NCI-H1436 treated with DMSO at 0.1 percent for 48 hours (cell line): Measurements from ENCODE around the gene GPER1.

Experiments
- DNase-seq: peaks from one replicate; lab custom pipeline; 2025; lab: John Stamatoyannopoulos, UW

GPER1 gene

GRCh38 chr7:1090686-1091643 lies 3.1 kb downstream of the GPER1 start:
- no peak for DNase-seq

GRCh38 chr7:1091644-1092027 lies 3.7 kb downstream of the GPER1 start:
- DNase-seq: no peak

DNA sequence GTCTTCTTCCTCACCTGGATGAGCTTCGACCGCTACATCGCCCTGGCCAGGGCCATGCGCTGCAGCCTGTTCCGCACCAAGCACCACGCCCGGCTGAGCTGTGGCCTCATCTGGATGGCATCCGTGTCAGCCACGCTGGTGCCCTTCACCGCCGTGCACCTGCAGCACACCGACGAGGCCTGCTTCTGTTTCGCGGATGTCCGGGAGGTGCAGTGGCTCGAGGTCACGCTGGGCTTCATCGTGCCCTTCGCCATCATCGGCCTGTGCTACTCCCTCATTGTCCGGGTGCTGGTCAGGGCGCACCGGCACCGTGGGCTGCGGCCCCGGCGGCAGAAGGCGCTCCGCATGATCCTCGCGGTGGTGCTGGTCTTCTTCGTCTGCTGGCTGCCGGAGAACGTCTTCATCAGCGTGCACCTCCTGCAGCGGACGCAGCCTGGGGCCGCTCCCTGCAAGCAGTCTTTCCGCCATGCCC lies 4.3 kb downstream of the GPER1 start:
- no peak for DNase-seq

GRCh38 chr7:1092806-1093501 lies 5.0 kb downstream of the GPER1 start:
- DNase-seq: no peak

DNA sequence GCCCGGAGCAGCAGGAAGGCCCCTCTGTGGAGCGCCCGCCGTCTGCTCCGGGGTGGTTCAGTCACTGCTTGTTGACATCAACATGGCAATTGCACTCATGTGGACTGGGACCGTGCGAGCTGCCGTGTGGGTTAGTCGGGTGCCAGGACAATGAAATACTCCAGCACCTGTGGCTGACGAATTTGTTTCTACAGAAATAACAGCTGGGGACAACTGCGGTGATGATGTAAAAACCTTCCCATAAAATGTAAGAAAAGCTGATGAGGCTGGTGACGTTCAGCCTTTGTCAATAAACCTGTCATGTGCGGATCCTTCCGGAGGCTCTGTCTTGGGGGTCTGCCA lies 5.6 kb downstream of the GPER1 start:
- no peak for DNase-seq

GRCh38 chr7:1093916-1094508 lies 6.1 kb downstream of the GPER1 start:
- no peak for DNase-seq

GRCh38 chr7:1094870-1095269 lies 7.0 kb downstream of the GPER1 start:
- no peak for DNase-seq

DNA sequence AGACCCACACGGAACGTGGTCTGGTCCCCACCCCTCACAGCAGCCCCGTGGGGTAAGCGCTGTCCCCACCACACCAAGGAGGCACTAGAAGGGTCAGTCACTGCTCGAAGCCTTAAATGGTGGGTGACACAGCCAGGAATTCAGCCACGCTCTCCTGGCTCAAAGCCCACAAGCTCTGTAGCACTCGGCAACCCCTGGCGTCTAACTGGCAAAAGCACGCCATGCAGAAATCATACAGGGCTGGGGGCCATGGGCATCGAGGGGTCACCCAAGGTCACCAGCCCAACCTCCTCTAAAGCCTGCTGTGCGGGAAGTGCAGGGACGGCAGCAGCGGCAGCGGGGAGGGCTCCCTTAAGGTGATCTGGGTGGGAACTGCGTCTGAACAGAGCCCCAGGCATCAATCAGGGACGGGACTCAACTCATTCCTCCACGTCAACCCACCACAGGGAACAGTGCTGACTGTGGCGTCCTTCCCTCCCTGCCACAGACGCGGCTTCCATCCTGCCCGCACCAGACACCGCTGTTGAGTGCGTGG lies 7.8 kb downstream of the GPER1 start:
- DNase-seq: no peak

GRCh38 chr7:1096156-1097119 lies 8.5 kb downstream of the GPER1 start:
- no peak for DNase-seq

DNA sequence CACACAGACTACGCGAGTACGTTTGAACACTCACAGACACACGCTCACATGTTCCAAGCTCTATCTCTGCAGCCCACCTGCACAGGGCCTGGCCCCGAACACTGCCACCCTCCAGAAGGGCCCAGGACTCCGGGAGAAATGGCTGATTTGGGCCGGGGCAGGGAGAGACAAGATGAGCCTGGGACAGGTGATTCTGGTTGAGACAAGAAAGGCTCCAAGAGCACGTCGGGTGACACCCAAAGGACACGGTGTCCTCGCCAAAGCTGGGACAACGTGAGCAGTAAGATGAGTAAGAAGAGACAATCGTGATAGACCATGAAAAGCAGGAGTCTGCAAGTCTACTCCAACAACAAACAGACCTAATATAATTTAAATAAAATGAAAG lies 9.2 kb downstream of the GPER1 start:
- no peak for DNase-seq

DNA sequence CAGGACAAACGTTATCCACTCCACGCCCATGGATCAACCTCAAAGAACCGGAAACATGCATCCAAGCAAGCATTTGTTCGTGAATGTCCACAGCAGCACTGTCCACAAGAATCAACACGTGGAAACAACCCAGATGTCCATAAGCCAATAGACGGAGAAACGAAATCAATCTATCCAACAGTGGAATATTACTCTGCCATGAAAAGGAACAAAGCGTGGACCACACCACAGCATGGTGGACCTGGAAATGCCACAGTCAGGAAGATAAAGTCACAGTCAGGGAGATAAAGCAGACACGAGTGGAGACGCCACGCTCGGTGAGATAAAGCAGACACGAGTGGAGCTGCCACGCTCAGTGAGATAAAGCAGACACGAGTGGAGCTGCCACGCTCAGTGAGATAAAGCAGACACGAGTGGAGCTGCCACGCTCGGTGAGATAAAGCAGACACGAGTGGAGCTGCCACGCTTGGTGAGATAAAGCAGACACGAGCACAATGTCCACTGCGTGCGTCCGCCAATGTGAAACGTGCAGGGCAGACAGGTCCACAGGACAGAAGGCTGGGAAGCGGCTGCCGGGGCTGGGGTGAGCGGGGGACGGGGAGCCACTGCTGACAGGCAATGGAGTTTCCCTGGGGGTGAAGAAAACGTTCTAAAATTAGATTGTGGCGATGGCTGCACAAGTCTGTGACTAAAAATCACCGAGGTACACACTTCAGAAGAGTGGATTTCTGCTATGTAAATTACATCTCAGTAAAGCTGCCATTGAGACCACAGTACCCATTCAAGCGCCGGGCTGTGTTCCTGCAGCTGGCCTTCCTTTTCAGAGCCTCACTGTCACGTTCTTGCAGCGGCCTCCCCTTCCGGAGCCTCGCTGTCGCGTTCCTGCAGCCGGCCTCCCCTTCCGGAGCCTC lies 10.6 kb downstream of the GPER1 start:
- DNase-seq: no peak

- no peak for DNase-seq
Measured at GRCh38 chr7:1099154-1099542, 11.2 kb downstream of the GPER1 start.

- no peak for DNase-seq
Measured at GRCh38 chr7:1099637-1100036, 11.7 kb downstream of the GPER1 start.

DNA sequence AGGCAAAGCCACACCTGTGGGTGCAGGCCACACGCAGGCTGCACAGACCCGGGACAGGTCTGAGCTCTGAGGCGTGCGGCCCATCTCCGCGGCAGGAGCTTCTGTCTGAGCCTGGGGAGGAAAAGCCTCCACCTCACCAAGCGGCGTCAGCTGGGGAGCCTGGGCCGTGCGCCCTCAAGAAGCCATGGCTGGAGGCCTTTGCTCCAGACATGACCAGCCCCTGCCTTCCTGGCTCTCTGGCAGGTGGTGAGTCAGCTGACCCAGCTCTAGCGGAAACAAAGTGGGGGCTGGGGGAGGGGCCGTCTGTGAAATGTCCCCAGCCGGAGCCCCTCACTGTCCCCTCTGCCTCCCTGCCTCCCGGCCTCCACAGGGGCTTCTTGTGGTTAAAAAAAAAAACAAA lies 12.5 kb downstream of the GPER1 start:
- DNase-seq: no peak

DNA sequence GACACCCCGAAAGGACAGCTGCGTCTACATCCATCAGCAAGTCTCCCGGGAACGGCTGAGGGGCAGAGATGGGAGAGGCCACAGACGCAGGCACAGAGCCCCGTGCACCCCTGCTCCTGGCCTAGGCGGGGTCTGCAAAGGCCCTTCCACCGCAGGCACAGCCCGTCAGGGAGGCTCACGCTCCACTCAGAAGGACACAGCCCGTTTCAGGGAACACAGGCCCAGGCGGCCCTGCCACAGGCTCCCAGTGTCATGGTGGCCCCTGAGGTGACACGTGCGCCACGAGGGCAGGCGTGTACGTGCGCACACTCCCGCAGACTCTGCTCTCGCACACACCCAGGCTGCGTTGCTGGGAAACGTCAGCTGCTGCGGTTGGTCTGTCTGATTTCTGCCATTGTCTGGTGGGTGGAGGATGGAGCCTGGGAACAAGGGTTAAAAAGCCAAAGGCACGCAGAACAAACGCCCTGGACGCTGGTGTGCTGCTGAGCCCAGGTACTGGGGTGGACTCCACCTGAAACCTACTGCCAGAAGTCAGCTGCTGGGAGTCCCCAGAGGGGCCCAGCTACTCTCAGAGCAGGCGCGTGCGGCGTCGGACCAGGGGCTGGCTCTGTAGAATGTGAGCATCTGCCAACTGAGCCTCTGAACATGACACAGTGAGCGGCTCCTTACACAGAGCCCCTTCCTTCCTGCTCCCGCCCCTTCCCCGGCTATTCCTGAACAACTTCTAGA lies 13.1 kb downstream of the GPER1 start:
- no peak for DNase-seq

GRCh38 chr7:1101563-1102431 lies 13.9 kb downstream of the GPER1 start:
- DNase-seq: no peak

DNA sequence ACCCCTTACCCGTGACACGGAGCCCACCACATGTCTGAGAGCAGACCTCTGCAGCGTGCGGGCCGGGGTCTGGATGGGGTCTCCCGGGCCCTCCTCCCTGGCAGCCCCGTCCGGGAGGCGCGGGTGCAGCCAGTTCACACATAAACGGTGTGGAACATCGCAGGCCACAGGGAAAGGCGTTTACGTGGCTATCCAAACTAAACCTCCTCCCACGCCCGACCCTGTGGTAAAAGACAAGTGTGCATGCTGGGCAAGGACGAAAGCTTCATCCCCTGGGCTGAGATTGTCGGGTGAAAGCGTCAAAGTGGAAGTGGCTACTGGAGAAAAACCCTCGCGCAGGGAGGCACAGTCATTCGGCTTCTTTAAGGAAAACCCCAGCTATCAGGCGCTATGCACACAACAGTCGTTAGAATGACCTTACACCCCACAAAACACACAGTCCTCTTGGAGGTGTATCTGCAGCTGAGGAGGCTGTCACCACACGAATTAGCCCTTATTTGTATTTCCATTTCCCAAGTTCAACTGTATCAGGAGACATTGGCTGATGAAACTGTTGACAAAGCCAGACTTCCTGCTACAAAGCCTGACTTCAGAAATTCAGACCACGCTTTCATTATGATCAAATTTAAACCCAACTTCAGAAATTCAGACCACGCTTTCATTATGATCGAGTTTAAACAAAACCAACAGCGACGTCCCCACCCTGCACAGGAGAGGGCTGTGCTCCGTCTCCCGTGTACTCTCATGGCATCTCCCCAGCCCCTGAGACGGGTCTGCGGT lies 15.3 kb downstream of the GPER1 start:
- no peak for DNase-seq
